Measurements from ENCODE around the gene LRRC8E. TPM values are rescaled to one million over a fixed set of nuclear protein-coding genes. Genes with fewer than 3 reads are reported as not detected.

LRRC8E gene
- polyA plus RNA-seq, 1 donor (not counting 4 experiments of a cell fraction or from before 2014, with no cell fraction given): 13.5 TPM

GRCh38 chr19:7842661-7843294 is 45.5 kb upstream of the LRRC8E start:
- H2AFZ ChIP-seq (ENCODE audit: control insufficient read depth, low read length): no peak overlapping the region
- no peak overlapping the region for H3K9ac ChIP-seq (ENCODE audit: control insufficient read depth, extremely low read depth, insufficient read depth, low read length)
- H3K9me3 ChIP-seq (ENCODE audit: control insufficient read depth, low read depth, low read length): no peaks in the 10 kb centered on the region
- no peak for FAIRE-seq
- H3K27me3 ChIP-seq (ENCODE audit: control insufficient read depth, extremely low read depth, insufficient read depth, low read length): no peaks in the 10 kb centered on the region
- no peak overlapping the region for H3K4me3 ChIP-seq (ENCODE audit: control insufficient read depth in 2 of 3, extremely low read depth in 1 of 3, insufficient read depth in 2 of 3, low read depth in 1 of 3, low read length in 3 of 3)
- peaks cover 6% of the 10 kb centered on the region for H3K79me2 ChIP-seq (ENCODE audit: control insufficient read depth, insufficient read depth, low read length)
- H3K36me3 ChIP-seq (ENCODE audit: control insufficient read depth in 2 of 2, extremely low read depth in 1 of 2, insufficient read depth in 2 of 2, low read length in 2 of 2): no peaks in the 10 kb centered on the region
- no peaks in the 10 kb centered on the region for H3K9me1 ChIP-seq (ENCODE audit: control insufficient read depth, extremely low read depth, insufficient read depth, low read length)
- no peak for DNase-seq (ENCODE audit: low read depth, low spot score)
- no peaks in the 10 kb centered on the region for H4K20me1 ChIP-seq (ENCODE audit: control insufficient read depth, extremely low read depth, insufficient read depth, low read length)
- H3K27ac ChIP-seq (ENCODE audit: control insufficient read depth, insufficient read depth, low read length): no peak overlapping the region
- no peak overlapping the region for H3K4me2 ChIP-seq (ENCODE audit: control insufficient read depth, extremely low read depth, insufficient read depth, low read depth, low read length)
- H3K4me1 ChIP-seq (ENCODE audit: control insufficient read depth, extremely low read depth, insufficient read depth, low read length): peaks cover 7% of the 10 kb centered on the region
- dilution Hi-C loops (cut with MboI; ENCODE audit: extremely low pct_ligation_motif_present, low sequenced_read_pairs): no loop called here
- TF ChIP-seq EZH2 (IDR thresholded peaks at IDR 0.05; ENCODE audit: low read length): no peak
- TF ChIP-seq, protein P1, sequence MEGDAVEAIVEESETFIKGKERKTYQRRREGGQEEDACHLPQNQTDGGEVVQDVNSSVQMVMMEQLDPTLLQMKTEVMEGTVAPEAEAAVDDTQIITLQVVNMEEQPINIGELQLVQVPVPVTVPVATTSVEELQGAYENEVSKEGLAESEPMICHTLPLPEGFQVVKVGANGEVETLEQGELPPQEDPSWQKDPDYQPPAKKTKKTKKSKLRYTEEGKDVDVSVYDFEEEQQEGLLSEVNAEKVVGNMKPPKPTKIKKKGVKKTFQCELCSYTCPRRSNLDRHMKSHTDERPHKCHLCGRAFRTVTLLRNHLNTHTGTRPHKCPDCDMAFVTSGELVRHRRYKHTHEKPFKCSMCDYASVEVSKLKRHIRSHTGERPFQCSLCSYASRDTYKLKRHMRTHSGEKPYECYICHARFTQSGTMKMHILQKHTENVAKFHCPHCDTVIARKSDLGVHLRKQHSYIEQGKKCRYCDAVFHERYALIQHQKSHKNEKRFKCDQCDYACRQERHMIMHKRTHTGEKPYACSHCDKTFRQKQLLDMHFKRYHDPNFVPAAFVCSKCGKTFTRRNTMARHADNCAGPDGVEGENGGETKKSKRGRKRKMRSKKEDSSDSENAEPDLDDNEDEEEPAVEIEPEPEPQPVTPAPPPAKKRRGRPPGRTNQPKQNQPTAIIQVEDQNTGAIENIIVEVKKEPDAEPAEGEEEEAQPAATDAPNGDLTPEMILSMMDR (optimal IDR thresholded peaks at IDR 0.05 in 1 of 3, IDR thresholded peaks at IDR 0.05 in 1 of 3, conservative IDR thresholded peaks at IDR 0.05 in 1 of 3; ENCODE audit: extremely low read depth in 1 of 3, insufficient read depth in 2 of 3, low read length in 3 of 3): no peak

DNA sequence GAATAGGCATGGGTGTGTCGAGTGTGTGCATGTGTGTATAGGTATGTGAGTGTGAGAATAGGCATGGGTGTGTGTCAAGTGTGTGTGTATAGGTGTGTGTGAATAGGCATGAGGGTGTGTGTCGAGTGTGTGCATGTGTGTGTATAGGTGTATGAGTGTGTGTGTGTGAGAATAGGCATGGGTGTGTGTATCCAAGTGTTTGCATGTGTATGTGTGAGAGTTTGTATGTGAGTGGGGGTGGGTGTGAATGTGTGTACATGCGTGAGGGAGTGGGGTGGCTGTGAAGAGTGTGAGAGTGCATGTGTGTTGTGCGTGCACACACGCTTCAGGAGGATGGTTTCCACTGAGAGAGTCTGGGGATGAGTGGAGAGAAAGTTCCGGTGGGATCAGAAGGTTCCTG is 44.8 kb upstream of the LRRC8E start:
- TF ChIP-seq, protein P1 (optimal IDR thresholded peaks at IDR 0.05 in 1 of 3, IDR thresholded peaks at IDR 0.05 in 1 of 3, conservative IDR thresholded peaks at IDR 0.05 in 1 of 3; ENCODE audit: extremely low read depth in 1 of 3, insufficient read depth in 2 of 3, low read length in 3 of 3): no peak
- TF ChIP-seq EZH2 (IDR thresholded peaks at IDR 0.05; ENCODE audit: low read length): no peak
- dilution Hi-C loops (cut with MboI; ENCODE audit: extremely low pct_ligation_motif_present, low sequenced_read_pairs): no loop called here
- H3K36me3 ChIP-seq (ENCODE audit: control insufficient read depth in 2 of 2, extremely low read depth in 1 of 2, insufficient read depth in 2 of 2, low read length in 2 of 2): no peaks in the 10 kb centered on the region

More for the DNA sequence above, 44.8 kb upstream of the LRRC8E start:
- H3K4me3 ChIP-seq (ENCODE audit: control insufficient read depth in 2 of 3, extremely low read depth in 1 of 3, insufficient read depth in 2 of 3, low read depth in 1 of 3, low read length in 3 of 3): no peak overlapping the region
- no peak overlapping the region for H2AFZ ChIP-seq (ENCODE audit: control insufficient read depth, low read length)
- no peaks in the 10 kb centered on the region for H3K9me1 ChIP-seq (ENCODE audit: control insufficient read depth, extremely low read depth, insufficient read depth, low read length)
- no peak overlapping the region for H3K27ac ChIP-seq (ENCODE audit: control insufficient read depth, insufficient read depth, low read length)
- FAIRE-seq (no peak), DNase-seq (ENCODE audit: low read depth, low spot score) (no peak)
- H4K20me1 ChIP-seq (ENCODE audit: control insufficient read depth, extremely low read depth, insufficient read depth, low read length): no peaks in the 10 kb centered on the region
- H3K27me3 ChIP-seq (ENCODE audit: control insufficient read depth, extremely low read depth, insufficient read depth, low read length): no peaks in the 10 kb centered on the region
- no peak overlapping the region for H3K9ac ChIP-seq (ENCODE audit: control insufficient read depth, extremely low read depth, insufficient read depth, low read length)
- no peak overlapping the region for H3K4me2 ChIP-seq (ENCODE audit: control insufficient read depth, extremely low read depth, insufficient read depth, low read depth, low read length)
- peaks cover 6% of the 10 kb centered on the region for H3K79me2 ChIP-seq (ENCODE audit: control insufficient read depth, insufficient read depth, low read length)
- peaks cover 2% of the 10 kb centered on the region for H3K4me1 ChIP-seq (ENCODE audit: control insufficient read depth, extremely low read depth, insufficient read depth, low read length)
- no peaks in the 10 kb centered on the region for H3K9me3 ChIP-seq (ENCODE audit: control insufficient read depth, low read depth, low read length)

All from keratinocyte (primary cell).